GM21825 (cell line): ENCODE data around the gene PNPLA1.

ENCODE experiments used
- ATAC-seq: cut with Tn5 transposase; IDR thresholded peaks from one replicate; pipeline ENCODE4 v1.9.1; 2021; ENCODE audit warnings: mild to moderate bottlenecking, moderate library complexity; ENCODE audit not compliant: unreplicated experiment

PNPLA1 gene

GRCh38 chr6:36350681-36351571 lies 81.1 kb downstream of the PNPLA1 start:
- no peak for ATAC-seq

- ATAC-seq, result no peak
These were observed 82.8 kb downstream of the PNPLA1 start for GRCh38 chr6:36352477-36353157.

GRCh38 chr6:36353411-36353915 lies 83.6 kb downstream of the PNPLA1 start:
- ATAC-seq, result no peak

GRCh38 chr6:36355819-36356218 lies 86.0 kb downstream of the PNPLA1 start:
- no peak for ATAC-seq

- ATAC-seq, result no peak
These were observed 88.0 kb downstream of the PNPLA1 start for GRCh38 chr6:36357872-36358225.
